T-helper 9 cell (primary cell): ENCODE data around the gene PWP2.
"Not testable (repeated sequence)": the region's sequence is repeated elsewhere in the genome, so short reads cannot be mapped to it uniquely, and the experiment has no call there.

Source experiments
- DNase-seq: peaks from one replicate; pipeline ENCODE4 v3.0.0-alpha.2; 2020
- total RNA-seq, 2 donors: gene quantifications; one replicate each; lab custom pipeline; 2026; lab: John Stamatoyannopoulos, UW

The PWP2 gene
- total RNA-seq = 1.2 to 20.3 reads per million in 2 donors

GRCh38 chr21:44107026-44107501 lies at the start of gene PWP2:
Gene PWP2 (plus strand): TSS chr21:44107399. CDS start chr21:44107417, 18 bp downstream.
- not testable (repeated sequence) for DNase-seq

GRCh38 chr21:44057960-44058651 lies 49.1 kb upstream of the PWP2 start:
- DNase-seq = peak; percentile 33

- DNase-seq = no peak
Measured at GRCh38 chr21:44058652-44058964, 48.6 kb upstream of the PWP2 start.

GRCh38 chr21:44058981-44059380 lies 48.2 kb upstream of the PWP2 start:
- no peak for DNase-seq

GRCh38 chr21:44059710-44060109 lies 47.5 kb upstream of the PWP2 start:
- DNase-seq = no peak

GRCh38 chr21:44062380-44062779 lies 44.8 kb upstream of the PWP2 start:
- no peak for DNase-seq

GRCh38 chr21:44063151-44063912 lies 43.9 kb upstream of the PWP2 start:
- no peak for DNase-seq

- DNase-seq = no peak
Measured at GRCh38 chr21:44064852-44065403, 42.3 kb upstream of the PWP2 start.

- DNase-seq = peak; percentile 72
Measured at GRCh38 chr21:44065428-44065827, 41.8 kb upstream of the PWP2 start.

GRCh38 chr21:44066116-44066515 lies 41.1 kb upstream of the PWP2 start:
- no peak for DNase-seq

- no peak for DNase-seq
Measured at GRCh38 chr21:44067011-44067839, 40.0 kb upstream of the PWP2 start.

GRCh38 chr21:44070391-44070790 lies 36.8 kb upstream of the PWP2 start:
- no peak for DNase-seq

- no peak for DNase-seq
Measured at GRCh38 chr21:44071359-44072104, 35.7 kb upstream of the PWP2 start.

- no peak for DNase-seq
Measured at GRCh38 chr21:44072111-44072510, 35.1 kb upstream of the PWP2 start.

- DNase-seq = no peak
Measured at GRCh38 chr21:44074315-44074958, 32.8 kb upstream of the PWP2 start.

GRCh38 chr21:44076316-44076715 lies 30.9 kb upstream of the PWP2 start:
- DNase-seq = no peak

GRCh38 chr21:44078411-44078981 lies 28.7 kb upstream of the PWP2 start:
- DNase-seq = no peak

GRCh38 chr21:44079446-44079845 lies 27.8 kb upstream of the PWP2 start:
- no peak for DNase-seq

- DNase-seq = no peak
Measured at GRCh38 chr21:44079846-44080245, 27.4 kb upstream of the PWP2 start.

GRCh38 chr21:44082648-44083440 lies 24.4 kb upstream of the PWP2 start:
- DNase-seq = no peak
